NOMO-1 treated with DMSO at 0.1 percent for 48 hours (cell line): ENCODE measurements around the gene NAIF1.
"Not testable (repeated sequence)": the region's sequence is repeated elsewhere in the genome, so short reads cannot be mapped to it uniquely, and the experiment has no call there.

ENCODE experiments used
- DNase-seq: peaks from one replicate; lab custom pipeline; 2025; ENCODE audit not compliant: unreplicated experiment; lab: John Stamatoyannopoulos, UW

The NAIF1 gene

GRCh38 chr9:128088253-128088945, 21.3 kb upstream of the NAIF1 start:
- DNase-seq: no peak

DNA sequence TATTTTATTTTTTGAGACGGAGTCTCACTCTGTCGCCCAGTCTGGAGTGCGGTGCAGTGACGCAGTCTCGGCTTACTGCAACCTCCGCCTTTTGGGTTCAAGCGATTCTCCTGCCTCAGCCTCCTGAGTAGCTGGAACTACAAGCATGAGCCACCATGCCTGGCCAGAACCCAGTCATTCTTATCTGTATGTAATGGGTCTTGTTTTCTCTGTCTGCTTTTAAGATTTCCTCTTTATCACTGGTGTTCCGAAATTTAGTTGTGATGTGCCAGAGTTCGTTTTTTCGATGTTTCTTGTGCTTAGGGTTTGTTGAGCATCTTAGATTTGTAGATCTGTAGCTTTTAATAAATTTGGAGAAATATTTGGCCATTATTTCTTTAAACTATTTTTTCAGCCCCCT, 20.1 kb upstream of the NAIF1 start:
- no peak for DNase-seq

DNA sequence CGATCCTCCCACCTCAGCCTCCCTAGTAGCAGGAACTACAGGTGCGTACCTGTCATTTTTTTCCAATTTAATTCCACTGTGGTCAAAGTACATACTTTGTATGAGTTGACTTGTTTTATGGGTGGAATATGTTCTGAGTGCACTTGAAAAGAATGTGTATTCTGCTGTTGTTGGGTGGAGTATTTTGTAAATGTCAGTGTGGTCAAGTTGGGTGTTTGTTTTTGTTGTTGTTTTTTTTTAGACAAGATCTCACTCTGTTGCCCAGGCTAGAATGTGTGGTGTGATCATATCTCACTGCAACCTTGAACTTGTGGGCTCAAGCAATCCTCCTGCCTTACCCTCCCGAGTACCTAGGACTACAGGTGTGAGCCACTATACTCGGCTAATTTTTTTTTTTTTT, 18.8 kb upstream of the NAIF1 start:
- DNase-seq: no peak

DNA sequence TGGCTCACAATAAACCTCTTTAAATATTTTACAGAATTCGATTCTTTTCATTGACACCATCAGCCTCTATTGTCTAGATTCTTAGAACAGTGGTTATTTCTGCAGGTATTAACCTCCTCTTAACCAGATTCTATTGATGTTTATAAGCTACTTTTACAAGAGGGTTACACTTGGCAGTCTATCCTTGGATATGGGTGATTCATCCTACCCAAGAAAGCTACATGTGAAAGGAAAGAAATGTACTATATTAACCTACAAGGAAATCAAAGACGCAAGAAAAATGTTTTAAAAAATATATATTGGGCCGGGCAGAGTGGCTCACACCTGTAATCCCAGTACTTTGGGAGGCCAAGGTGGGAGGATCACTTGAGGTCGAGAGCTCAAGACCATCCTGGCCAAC, 17.6 kb upstream of the NAIF1 start:
- no peak for DNase-seq

DNA sequence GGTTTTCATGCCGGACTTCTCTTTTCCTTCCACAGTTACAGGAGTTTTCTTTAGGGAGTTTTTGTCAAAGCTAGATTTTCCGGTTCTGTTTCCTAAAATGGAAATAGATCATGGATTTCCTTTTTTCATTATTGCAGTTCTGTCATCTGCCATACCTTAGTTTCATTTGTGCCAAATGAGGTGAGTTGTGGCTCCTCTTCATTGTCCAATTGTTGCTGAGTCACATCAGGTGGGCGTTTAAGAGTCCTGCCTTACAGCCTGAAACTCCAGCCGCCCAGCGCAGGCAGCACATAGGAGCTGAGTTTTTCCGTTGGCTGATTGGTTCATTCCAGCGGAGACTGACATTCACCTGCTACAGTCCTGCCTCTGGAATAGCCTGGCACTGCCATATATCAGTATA, 15.0 kb upstream of the NAIF1 start:
- no peak for DNase-seq

DNA sequence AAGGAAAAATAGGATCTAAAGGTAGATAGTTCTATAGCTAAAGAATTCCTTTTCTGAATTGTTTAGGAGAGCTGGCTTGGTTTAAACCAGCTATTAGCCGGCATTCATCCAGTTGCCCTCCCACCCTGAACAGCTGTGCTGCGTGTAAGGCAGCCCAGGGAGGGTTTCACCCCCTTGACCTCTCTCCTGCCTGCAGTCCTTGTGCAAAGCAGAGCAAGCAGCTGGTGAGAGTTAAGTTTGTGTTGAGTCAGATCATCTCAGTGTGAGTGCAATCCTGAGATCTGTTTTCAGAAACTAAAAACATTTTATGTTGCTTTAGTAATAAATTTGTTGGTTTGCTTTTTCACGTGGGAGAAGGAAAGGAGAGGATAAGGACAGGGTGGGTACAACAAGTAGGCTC, 13.9 kb upstream of the NAIF1 start:
- no peak for DNase-seq

GRCh38 chr9:128080206-128080605, 13.1 kb upstream of the NAIF1 start:
- no peak for DNase-seq

DNA sequence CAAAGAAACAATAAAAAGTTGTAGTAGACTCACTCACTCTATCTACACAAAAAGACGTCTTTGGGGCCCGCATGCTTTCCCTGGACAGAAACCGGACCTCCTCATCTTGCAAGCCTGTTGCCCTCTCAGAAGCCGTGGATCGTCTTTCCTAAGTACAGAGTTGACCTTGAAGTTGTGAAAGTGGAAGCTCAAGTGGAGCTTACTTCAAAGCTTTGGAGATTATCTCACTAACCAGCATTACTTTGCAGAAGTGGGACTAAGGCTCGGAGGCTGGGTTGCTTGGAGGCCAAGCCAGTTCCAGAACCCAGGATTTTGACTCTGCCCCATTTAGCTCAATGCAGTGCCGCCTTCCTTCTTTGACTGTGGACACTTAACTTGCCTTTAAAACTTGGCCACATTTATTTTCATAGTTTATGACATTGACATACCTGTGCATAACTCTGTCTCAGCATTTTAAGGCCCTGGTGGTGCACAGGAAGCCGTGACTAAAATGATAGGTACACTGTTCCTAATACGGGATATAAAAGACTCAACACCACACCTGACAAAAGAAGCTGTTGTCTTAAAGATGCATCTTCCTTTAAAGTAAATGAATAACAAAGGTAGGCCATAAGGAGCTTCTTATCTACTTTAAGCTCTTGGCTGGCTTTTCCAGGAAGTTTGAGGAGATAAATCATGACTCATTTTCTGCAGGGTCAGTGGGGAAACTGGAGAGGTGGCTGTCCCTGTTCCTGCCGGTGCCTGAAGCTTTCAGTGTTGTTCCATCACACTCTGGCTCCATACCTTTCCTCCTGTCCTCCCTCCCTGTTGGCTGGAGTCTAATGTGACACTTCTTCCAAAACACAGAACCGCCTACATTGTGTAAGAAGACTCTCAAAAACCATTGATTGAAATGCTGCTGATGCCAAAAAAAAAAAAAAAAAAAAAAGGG, 11.6 kb upstream of the NAIF1 start:
- peak; percentile 77 for DNase-seq

DNA sequence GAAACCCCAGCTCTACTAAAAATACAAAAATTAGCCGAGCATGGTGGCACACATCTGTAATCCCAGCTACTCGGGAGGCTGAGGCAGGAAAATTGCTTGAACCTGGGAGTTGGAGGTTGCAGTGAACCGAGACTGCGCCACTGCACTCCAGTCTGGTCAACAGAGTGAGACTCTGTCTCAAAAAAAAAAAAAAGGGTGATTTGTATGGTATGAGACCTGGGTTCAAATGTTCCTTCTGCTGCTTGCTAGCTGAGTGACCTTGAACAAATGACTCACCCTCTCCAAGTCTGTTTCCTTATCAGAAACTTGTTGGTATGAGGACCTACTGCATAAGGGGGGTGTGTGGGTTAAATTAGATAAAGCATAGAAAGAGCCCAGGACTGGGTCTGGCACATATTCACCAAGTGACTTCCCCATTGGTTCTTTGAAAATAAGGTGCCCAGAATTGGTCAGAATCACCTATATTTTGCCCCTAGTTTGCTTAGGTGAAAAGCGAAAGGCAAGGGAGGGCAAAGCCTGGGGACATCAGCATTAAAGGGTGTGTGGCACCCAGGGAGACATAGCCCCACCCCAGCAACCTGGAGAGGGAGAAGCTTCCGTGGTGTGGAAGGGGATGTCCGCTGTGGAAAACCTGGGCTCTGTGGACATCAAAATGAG, 10.9 kb upstream of the NAIF1 start:
- DNase-seq: no peak

GRCh38 chr9:128073253-128073886, 6.2 kb upstream of the NAIF1 start:
- no peak for DNase-seq

GRCh38 chr9:128072144-128073021, 5.3 kb upstream of the NAIF1 start:
- peak; percentile 77 for DNase-seq

- not testable (repeated sequence) for DNase-seq
Measured at GRCh38 chr9:128071475-128071874, 4.4 kb upstream of the NAIF1 start.

- DNase-seq: no peak
Measured at GRCh38 chr9:128070874-128071273, 3.8 kb upstream of the NAIF1 start.

GRCh38 chr9:128068386-128069205, 1.5 kb upstream of the NAIF1 start:
- DNase-seq: no peak

GRCh38 chr9:128067645-128068385, 695 bp upstream of the NAIF1 start, which contains the start of gene SLC25A25:
TSS of gene SLC25A25 (plus strand) at chr9:128068232. CDS start at chr9:128068320, 88 bp downstream.
- DNase-seq: peak; percentile 98

- no peak for DNase-seq
Measured at GRCh38 chr9:128065907-128066712, 1.0 kb downstream of the NAIF1 start.

GRCh38 chr9:128062846-128063831, 4.0 kb downstream of the NAIF1 start:
- no peak for DNase-seq
